SIG-M5 treated with dmso at 0.1 percent for 504 hours (cell line): Measurements from ENCODE around the gene SH2D4B.

Experiments
- DNase-seq: peaks from one replicate; lab custom pipeline; 2025; ENCODE audit not compliant: unreplicated experiment; lab: John Stamatoyannopoulos, UW

The SH2D4B gene

GRCh38 chr10:80503584-80504157, 34.0 kb upstream of the SH2D4B start:
- DNase-seq, result no peak

- peak; percentile 32 for DNase-seq
Observed at GRCh38 chr10:80504158-80504811, 33.4 kb upstream of the SH2D4B start.

- DNase-seq, result no peak
Observed at GRCh38 chr10:80504897-80505465, 32.7 kb upstream of the SH2D4B start.

GRCh38 chr10:80506189-80506575, 31.5 kb upstream of the SH2D4B start:
- no peak for DNase-seq

GRCh38 chr10:80506836-80507487, 30.7 kb upstream of the SH2D4B start:
- DNase-seq, result no peak

- no peak for DNase-seq
Observed at GRCh38 chr10:80509108-80509402, 28.6 kb upstream of the SH2D4B start.

GRCh38 chr10:80509403-80510161, 28.1 kb upstream of the SH2D4B start:
- no peak for DNase-seq

GRCh38 chr10:80512031-80512526, 25.6 kb upstream of the SH2D4B start:
- DNase-seq, result no peak

GRCh38 chr10:80513106-80513505, 24.6 kb upstream of the SH2D4B start:
- DNase-seq, result no peak

GRCh38 chr10:80515511-80515910, 22.2 kb upstream of the SH2D4B start:
- no peak for DNase-seq

- no peak for DNase-seq
Observed at GRCh38 chr10:80515941-80516340, 21.8 kb upstream of the SH2D4B start.

GRCh38 chr10:80516506-80517075, 21.1 kb upstream of the SH2D4B start:
- no peak for DNase-seq

- DNase-seq, result no peak
Observed at GRCh38 chr10:80517416-80518142, 20.1 kb upstream of the SH2D4B start.

- peak; percentile 37 for DNase-seq
Observed at GRCh38 chr10:80518143-80518806, 19.4 kb upstream of the SH2D4B start.

- no peak for DNase-seq
Observed at GRCh38 chr10:80518807-80519360, 18.8 kb upstream of the SH2D4B start.

- DNase-seq, result no peak
Observed at GRCh38 chr10:80519936-80520650, 17.6 kb upstream of the SH2D4B start.

GRCh38 chr10:80520661-80521470, 16.8 kb upstream of the SH2D4B start:
- no peak for DNase-seq

- no peak for DNase-seq
Observed at GRCh38 chr10:80522756-80523363, 14.8 kb upstream of the SH2D4B start.
